Caco-2 (cell line): ENCODE results near the gene KRTAP5-3. TPM values are rescaled to one million over a fixed set of nuclear protein-coding genes. Genes with fewer than 3 reads are reported as not detected.

Experiments used
- BruUV-seq: library from RNA; stranded (reverse); fragments of 400-500 nt; replicated peaks from 2 replicates; lab custom pipeline; 2021; lab: Mats Ljungman, UMichigan
- CTCF ChIA-PET: fragments of 300-600 bp; sonication (Branson Sonifier 250); formaldehyde crosslinking; loops from one replicate; lab custom pipeline; 2022; ENCODE audit warnings: antibody characterized with exemption; lab: Charles Lee
- POLR2A ChIA-PET: fragments of 300-600 bp; sonication (Branson Sonifier 250); formaldehyde crosslinking; loops from one replicate; lab custom pipeline; 2022; ENCODE audit warnings: antibody characterized with exemption; lab: Charles Lee
- DNase-seq, 2 experiments: peaks; one replicate each; pipeline versions ENCODE4 v3.0.0 to v3.0.0-alpha.2; 2020 to 2022
- H3K27me3 ChIP-seq: replicated peaks from 2 replicates; pipeline ENCODE4 v1.6.0; 2011; ENCODE audit warnings: low read length; ENCODE audit not compliant: control insufficient read depth, insufficient read depth
- H3K36me3 ChIP-seq: 2 replicates; pipeline ENCODE4 v1.5.1; 2011; ENCODE audit warnings: low read length; ENCODE audit not compliant: control insufficient read depth, insufficient read depth
- H3K4me1 ChIP-seq: fragments of 250-450 bp; sonication (Bioruptor Pico); 2 replicates; pipeline ENCODE4 v1.5.1; 2020; ENCODE audit warnings: mild to moderate bottlenecking
- H3K4me3 ChIP-seq: 2 replicates; pipeline ENCODE4 v1.5.1; 2011; ENCODE audit warnings: low read depth, mild to moderate bottlenecking, control low read depth, low read length
- H3K9me3 ChIP-seq: fragments of 250-450 bp; sonication (Bioruptor Pico); 2 replicates; pipeline ENCODE4 v1.5.1; 2020; ENCODE audit warnings: mild to moderate bottlenecking, moderate library complexity
- H3K27ac Mint-ChIP-seq: one replicate; pipeline ENCODE4 v1.8.0; 2022; ENCODE audit warnings: mixed read lengths; ENCODE audit not compliant: unreplicated experiment
- H3K27me3 Mint-ChIP-seq: one replicate; pipeline ENCODE4 v1.8.0; 2022; ENCODE audit warnings: mixed read lengths; ENCODE audit not compliant: insufficient read depth, unreplicated experiment
- H3K36me3 Mint-ChIP-seq: one replicate; pipeline ENCODE4 v1.8.0; 2022; ENCODE audit warnings: mild to moderate bottlenecking, mixed read lengths; ENCODE audit not compliant: insufficient read depth, unreplicated experiment
- H3K4me1 Mint-ChIP-seq: one replicate; pipeline ENCODE4 v1.8.0; 2022; ENCODE audit warnings: low read depth, mixed read lengths; ENCODE audit not compliant: unreplicated experiment
- H3K4me3 Mint-ChIP-seq: one replicate; pipeline ENCODE4 v1.8.0; 2022; ENCODE audit warnings: mild to moderate bottlenecking, moderate library complexity, mixed read lengths; ENCODE audit not compliant: unreplicated experiment
- H3K9me3 Mint-ChIP-seq: one replicate; pipeline ENCODE4 v1.8.0; 2022; ENCODE audit warnings: mixed read lengths; ENCODE audit not compliant: unreplicated experiment
- intact Hi-C: fragments of 100-400 bp; cut with micrococcal nuclease; formaldehyde crosslinking; loops from one replicate; pipeline ENCODE4 v1.10.0; 2022; ENCODE audit not compliant: unreplicated experiment
- total RNA-seq: library from RNA; stranded (reverse); gene quantifications from 2 replicates; pipeline ENCODE4 v1.2.3, GENCODE V29; 2022
- TF ChIP-seq, protein P1 (sequence below), 2 experiments: fragments of 200-600 bp in 1 of 2; IDR thresholded peaks; 1 replicate in 1 of 2; 2 replicates in 1 of 2; pipeline versions ENCODE4 v1.5.1 to v1.8.0; 2011 to 2022; ENCODE audit warnings: antibody characterized with exemption in 1 of 2, control low read depth in 1 of 2, inconsistent platforms in 1 of 2, low read depth in 1 of 2, low read length in 1 of 2, mild to moderate bottlenecking in 1 of 2, moderate library complexity in 1 of 2; ENCODE audit not compliant: insufficient read depth in 1 of 2, severe bottlenecking in 1 of 2, unreplicated experiment in 1 of 2

KRTAP5-3 gene
- total RNA-seq, 1 experiment from 2014 or later, result not detected

GRCh38 chr11:1563149-1563638 is 45.1 kb downstream of the KRTAP5-3 start:
- DNase-seq, result no peak
- Histone ChIP-seq H3K36me3 (no peaks in the 10 kb centered on the region), H3K27me3 (no peaks in the 10 kb centered on the region), H3K9me3 (no peaks in the 10 kb centered on the region), H3K4me1 (no peaks in the 10 kb centered on the region), H3K4me3 (no peak overlapping the region)
- TF ChIP-seq, protein P1, sequence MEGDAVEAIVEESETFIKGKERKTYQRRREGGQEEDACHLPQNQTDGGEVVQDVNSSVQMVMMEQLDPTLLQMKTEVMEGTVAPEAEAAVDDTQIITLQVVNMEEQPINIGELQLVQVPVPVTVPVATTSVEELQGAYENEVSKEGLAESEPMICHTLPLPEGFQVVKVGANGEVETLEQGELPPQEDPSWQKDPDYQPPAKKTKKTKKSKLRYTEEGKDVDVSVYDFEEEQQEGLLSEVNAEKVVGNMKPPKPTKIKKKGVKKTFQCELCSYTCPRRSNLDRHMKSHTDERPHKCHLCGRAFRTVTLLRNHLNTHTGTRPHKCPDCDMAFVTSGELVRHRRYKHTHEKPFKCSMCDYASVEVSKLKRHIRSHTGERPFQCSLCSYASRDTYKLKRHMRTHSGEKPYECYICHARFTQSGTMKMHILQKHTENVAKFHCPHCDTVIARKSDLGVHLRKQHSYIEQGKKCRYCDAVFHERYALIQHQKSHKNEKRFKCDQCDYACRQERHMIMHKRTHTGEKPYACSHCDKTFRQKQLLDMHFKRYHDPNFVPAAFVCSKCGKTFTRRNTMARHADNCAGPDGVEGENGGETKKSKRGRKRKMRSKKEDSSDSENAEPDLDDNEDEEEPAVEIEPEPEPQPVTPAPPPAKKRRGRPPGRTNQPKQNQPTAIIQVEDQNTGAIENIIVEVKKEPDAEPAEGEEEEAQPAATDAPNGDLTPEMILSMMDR (IDR thresholded peaks at IDR 0.05; ENCODE audit: insufficient read depth in 1 of 2, low read depth in 1 of 2, low read length in 1 of 2, severe bottlenecking in 1 of 2, unreplicated experiment in 1 of 2), result no peak
- ChIA-PET POLR2A (no interaction called here), CTCF (no interaction called here)
- no TSS peak for BruUV-seq
- intact Hi-C loops, result no loop called here
- Mint-ChIP-seq H3K27me3 (no peaks in the 10 kb centered on the region), H3K9me3 (no peaks in the 10 kb centered on the region), H3K27ac (no peak overlapping the region), H3K36me3 (no peaks in the 10 kb centered on the region), H3K4me1 (no peaks in the 10 kb centered on the region), H3K4me3 (no peak overlapping the region)

DNA sequence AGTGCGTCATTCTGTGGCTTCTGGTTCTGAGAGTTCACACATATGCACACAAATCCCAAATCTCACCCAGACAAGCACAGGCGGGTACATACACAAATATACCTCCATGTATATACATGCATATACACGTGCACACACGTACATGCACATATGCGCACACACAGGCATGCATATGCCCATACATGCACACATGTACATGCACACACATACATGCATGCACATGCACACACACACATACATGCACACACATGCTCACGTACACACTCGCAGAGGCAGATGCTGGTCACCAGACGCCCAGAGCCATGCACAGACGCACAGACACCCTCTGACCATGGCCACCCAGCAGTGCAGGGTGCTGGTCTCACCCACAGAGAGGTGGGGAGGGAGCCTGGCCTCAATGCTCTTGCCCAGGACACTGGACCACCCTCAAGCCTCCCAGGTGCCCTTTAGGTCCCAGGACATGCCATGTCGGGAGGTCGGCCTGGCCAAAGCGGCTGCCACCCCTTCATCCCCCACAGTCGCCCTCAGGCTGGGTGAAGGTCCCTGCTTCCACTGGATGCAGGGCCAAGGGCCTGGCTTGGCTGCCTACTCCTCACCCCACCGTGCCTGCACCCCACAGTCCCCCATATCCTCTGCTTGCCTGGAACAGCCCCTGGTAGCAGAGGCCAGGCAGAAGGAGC is 45.7 kb downstream of the KRTAP5-3 start:
- no peaks in the 10 kb centered on the region for H3K36me3 ChIP-seq
- POLR2A ChIA-PET, result no interaction called here
- BruUV-seq, result no TSS peak
- Mint-ChIP-seq H3K27ac (no peak overlapping the region), H3K27me3 (no peaks in the 10 kb centered on the region), H3K4me1 (no peaks in the 10 kb centered on the region), H3K9me3 (no peaks in the 10 kb centered on the region), H3K4me3 (no peak overlapping the region), H3K36me3 (peaks cover 2% of the 10 kb centered on the region)
- CTCF ChIA-PET, result no interaction called here
- H3K4me3 ChIP-seq, result no peak overlapping the region
- intact Hi-C loops, result no loop called here
- DNase-seq, result no peak
- H3K9me3 ChIP-seq, result no peaks in the 10 kb centered on the region
- H3K4me1 ChIP-seq, result no peaks in the 10 kb centered on the region
- H3K27me3 ChIP-seq, result no peaks in the 10 kb centered on the region
- TF ChIP-seq, protein P1 (IDR thresholded peaks at IDR 0.05; ENCODE audit: insufficient read depth in 1 of 2, low read depth in 1 of 2, low read length in 1 of 2, severe bottlenecking in 1 of 2, unreplicated experiment in 1 of 2), result no peak

DNA sequence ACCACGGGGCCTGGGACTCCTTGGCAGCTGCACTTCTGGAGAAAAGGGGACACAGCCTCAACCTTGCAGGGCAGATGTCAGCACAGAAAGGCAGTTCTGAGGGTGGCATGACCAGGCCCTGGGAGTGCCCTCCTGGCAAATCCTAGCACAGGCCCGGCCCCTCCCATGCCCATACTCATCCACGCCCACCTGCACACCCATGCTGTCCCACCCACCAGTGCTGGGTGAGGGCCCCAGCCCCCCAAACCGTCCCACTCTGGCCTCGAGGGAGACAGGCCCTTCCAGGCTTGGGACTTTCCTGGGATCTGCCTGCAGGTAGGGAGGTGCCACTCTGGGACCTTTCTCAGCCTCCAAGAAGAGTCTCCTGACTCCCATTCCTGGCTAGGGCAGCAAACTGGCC is 46.3 kb downstream of the KRTAP5-3 start:
- TF ChIP-seq, protein P1 (IDR thresholded peaks at IDR 0.05; ENCODE audit: insufficient read depth in 1 of 2, low read depth in 1 of 2, low read length in 1 of 2, severe bottlenecking in 1 of 2, unreplicated experiment in 1 of 2), result no peak
- H3K4me3 ChIP-seq, result no peak overlapping the region
- BruUV-seq, result no TSS peak
- H3K27me3 ChIP-seq, result no peaks in the 10 kb centered on the region
- Mint-ChIP-seq H3K4me1 (no peaks in the 10 kb centered on the region), H3K36me3 (peaks cover 5% of the 10 kb centered on the region), H3K4me3 (no peak overlapping the region), H3K27ac (no peak overlapping the region), H3K9me3 (no peaks in the 10 kb centered on the region), H3K27me3 (no peaks in the 10 kb centered on the region)
- DNase-seq, result no peak
- no peaks in the 10 kb centered on the region for H3K36me3 ChIP-seq
- ChIA-PET POLR2A (no interaction called here), CTCF (no interaction called here)
- no peaks in the 10 kb centered on the region for H3K9me3 ChIP-seq
- no peaks in the 10 kb centered on the region for H3K4me1 ChIP-seq
- intact Hi-C loops, result no loop called here
